NCI-H345 (cell line): ENCODE results near the gene AFG1L.

Experiments used
- DNase-seq: peaks from one replicate; lab custom pipeline; 2025; lab: John Stamatoyannopoulos, UW

AFG1L gene

DNA sequence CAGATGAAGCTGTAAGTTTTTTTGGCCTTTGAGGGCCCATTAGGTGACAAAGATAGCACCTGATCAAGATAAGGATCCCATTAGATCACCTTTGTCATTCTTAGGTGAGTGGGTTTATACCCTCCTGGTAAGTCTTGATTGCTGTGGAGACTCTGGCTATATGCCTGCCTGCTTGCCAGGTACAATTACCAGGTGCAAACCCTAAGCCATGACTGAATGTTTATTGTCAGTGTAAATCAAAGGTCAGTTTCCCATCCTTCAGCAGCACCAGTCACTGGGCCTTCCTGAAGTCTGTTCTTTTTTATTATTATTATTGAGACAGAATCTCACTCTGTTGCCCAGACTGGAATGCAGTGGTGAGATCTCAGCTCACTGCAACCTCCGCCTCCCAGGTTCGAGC lies 159.5 kb downstream of the AFG1L start:
- DNase-seq: no peak

DNA sequence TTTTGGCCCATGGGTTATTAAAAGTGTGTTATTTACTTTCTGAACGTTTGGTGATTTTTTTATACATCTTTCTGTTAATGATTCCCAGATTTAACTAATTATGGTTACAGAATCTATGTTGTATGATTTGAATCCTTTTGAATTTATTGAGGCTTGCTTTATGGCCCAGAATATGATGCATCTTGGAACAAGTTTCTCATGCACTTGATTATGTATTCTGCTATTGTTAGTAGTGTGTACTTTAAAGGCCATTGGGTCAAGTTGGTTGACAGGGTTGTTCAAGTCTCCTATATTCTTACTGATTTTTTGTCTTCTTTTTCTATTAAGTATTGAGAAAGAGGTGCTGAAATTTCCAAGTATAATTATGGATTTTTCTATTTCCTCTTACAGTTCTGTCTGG lies 160.8 kb downstream of the AFG1L start:
- no peak for DNase-seq

DNA sequence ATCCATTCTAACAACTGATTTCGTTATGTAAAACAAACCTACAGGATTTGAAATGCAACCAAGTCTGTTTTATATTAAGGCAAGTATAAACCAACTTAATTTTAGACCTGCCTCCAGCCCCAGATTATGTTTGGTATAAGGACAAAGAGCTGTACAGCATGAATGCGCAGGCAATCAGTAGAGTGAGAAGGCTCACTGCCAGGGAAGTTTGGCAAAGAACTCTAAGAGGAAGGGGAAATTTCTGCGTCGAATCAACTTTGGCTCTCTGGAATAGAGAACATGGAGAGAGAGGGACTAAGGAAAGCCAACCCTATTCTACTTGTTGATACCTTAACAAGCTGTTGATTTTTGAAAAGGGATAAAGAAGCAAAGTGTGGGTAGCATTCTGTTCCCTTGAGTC lies 168.9 kb downstream of the AFG1L start:
- no peak for DNase-seq

DNA sequence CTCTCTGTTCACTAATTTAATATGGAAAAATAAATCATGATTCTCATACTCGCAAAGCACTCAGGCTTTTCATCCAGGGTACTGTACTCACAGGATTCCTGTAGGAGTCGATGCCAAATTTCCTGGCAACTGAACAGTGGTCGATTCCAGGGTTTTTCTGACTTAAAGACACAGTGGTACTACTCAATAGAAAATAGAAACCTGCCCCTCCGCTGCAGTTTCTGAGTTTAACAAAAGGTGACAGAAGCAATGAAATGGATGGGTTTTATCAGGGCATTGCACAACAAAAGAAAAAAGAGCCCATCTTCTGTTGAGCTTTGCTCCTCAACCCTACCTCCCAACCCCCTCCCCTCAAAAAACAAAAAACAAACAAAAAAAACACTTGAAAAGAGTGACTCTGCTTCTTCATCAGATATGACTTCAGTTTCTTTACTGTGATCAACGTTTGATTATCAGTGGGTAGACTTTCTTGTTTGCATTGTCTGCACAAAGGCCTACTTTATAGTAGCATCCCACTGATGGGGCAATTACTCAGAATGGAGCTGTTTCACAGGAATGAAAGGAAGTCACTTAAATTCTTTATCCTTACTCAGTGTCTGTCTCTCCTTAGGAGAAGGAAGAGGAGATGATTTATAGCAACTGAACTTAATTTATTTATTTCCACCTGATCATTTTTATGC lies 169.7 kb downstream of the AFG1L start:
- DNase-seq: no peak

DNA sequence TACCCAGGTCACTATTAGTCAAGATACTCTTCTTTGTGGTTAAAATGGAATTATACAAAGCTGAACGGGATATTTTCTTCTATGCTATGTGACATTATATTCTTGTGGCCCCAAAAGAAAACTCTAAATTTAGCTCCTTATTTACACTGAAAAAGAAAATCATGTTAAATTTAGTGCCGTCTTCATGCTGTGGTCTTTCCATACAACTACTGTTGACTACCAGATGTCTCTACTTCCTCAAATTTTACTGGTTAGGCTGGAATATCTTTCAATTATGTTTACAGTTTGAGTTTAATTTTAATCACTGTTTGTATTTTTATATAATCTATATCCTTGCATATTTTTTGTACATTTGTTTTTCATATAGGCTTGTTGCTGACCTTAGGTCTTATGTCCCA lies 170.2 kb downstream of the AFG1L start:
- no peak for DNase-seq

DNA sequence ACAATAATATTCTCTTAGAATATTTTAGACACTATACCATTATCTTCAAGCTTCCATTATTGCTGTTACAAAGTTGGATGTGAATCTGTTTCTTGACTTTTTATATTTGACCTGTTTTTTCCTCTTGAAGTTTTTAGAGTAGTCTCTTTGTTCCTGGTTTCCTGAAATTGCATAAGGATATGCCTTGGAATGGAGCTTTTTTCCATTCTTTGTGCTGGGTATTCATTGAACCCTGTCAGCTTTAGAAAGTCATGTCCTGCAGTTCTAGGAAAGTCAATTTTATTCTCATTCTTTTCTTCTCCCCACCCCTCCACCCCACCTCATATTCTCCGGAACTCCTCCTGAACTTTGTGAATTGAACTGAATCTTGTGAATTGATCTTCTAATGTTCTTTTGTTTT lies 173.5 kb downstream of the AFG1L start:
- DNase-seq: no peak

DNA sequence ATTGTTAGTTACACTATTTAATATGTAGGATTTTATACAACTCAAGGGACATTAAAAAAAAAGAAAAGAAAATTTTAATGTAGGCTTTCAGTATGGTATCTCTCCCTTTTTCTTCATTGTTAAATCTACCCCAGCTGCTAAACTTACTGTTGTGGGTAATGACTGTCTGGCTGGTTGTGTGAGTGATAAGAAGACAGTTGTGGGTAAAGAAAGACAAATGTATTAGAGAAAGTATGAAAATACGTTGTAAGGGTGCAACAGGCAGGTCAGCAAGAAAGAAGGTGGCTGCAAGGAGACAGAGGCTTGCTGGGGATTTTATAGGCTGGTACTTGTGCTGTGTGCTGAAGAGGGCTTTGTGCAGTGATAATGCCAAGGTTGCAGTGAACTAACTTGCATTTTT lies 174.5 kb downstream of the AFG1L start:
- DNase-seq: no peak

DNA sequence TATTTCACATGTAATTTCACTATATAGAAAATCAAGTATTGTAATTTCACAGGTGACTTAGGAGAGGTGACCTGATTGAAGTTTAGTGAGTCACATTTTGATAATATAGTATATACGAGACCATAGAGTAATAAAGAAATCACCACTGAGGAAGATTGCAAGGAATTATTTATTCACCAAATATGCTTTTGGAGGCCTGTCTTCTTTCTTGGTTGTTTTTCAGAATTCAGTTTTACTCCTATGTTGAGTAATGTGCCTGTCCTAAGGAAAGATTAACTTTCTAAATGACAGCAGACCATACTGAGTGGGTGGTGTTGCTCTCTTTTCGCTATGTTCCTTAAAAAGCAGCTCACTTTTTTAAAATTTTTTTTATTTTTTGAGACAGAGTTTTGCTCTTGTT lies 178.3 kb downstream of the AFG1L start:
- DNase-seq: no peak

DNA sequence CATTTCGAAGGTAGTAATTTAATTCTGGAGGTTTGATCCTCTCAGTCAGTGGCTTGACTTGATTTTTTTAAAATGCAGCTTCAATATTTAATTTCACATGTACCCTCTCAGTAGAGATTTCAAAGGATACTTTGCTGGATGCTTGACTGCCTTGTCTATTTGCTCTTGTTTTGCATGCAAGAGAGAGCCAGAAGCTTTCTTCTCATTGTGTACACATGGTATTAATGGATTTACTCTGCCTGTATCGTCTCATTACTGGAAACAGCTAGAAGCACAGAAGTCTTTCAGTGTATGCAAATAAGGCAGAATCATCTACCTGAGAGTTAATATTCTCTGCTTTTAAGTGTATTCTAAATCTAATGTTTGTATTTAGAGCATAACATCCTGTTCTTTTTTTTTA lies 181.5 kb downstream of the AFG1L start:
- DNase-seq: peak; percentile 68

DNA sequence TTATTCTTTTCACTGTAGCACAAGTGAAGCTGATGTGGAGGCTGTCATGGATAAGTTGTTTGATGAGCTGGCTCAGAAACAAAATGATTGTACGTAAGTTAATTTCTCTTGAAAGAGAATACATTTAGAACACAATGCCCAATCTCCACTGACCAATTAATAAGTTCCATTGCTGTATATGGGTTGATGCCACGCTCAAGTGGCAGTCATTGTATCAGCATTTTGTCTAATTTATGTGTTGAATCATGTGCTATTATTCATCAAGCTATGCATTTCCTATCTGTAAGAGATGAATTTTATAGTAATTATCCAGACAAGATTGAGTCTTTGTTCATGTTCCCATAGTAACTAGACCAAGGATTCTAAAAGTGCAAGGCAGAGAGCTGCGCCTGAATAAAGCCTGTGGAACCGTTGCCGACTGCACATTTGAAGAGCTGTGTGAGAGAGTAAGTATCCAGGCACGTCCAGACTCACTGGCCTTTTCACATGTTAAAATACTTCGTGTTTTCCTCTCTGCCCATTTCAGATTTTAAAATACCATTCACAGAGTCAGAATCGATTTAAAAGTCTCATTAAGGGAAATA lies 182.1 kb downstream of the AFG1L start:
- DNase-seq: peak; percentile 37

DNA sequence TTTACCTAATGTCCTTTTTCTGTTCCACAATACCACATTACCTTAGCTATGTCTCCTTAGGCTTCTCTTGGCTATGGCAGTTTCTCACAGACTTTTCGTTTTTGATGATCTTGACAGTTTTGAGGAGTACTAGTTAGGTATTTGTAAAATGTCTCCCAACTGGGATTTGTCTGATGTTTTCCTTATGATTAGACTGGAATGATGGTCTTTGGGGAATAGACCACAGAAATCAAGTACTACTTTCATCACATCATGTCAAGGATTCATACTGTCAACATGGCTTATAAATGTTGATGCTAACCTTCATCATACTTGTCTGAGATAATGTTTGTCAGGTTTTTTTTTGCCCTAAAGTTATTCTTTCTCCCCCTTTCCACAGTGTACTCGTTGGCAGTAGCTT lies 187.7 kb downstream of the AFG1L start:
- no peak for DNase-seq

DNA sequence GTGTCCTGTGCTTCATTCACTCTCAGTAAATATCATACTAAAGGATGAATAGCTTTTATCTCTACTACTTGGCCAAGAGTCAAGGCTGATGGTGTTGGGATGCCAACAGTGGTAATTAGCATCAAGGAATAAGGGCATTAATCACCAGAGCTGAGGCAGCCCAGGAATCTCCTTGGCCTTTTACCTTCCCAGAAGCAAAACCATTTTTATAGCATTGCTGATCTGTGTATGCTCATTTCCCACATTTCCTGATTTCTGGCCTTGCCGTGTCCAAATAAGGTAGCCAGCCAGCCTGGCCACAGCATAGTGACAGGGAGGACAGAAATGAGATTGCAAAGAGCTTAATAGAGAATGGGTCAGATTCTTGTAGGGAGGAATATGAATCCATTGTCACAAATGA lies 189.2 kb downstream of the AFG1L start:
- no peak for DNase-seq

DNA sequence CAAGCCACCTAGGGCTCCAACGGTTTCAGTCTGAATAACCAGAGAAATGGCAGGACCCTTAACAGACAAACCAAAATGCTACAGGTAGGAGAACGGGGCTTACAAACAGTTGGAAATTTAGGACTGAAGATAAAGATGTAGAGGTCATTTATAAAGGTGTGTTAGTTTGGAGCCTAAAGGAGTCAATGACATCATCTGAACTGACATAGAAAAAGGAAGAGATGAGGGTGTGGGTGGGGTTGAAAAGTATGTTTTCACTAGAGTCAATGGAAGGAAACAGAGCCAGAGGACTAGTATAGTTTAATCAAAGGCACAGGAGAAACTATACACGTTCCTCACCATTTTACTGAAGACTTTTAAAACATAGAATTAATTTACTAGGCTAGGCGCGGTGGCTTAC lies 194.8 kb downstream of the AFG1L start:
- no peak for DNase-seq

DNA sequence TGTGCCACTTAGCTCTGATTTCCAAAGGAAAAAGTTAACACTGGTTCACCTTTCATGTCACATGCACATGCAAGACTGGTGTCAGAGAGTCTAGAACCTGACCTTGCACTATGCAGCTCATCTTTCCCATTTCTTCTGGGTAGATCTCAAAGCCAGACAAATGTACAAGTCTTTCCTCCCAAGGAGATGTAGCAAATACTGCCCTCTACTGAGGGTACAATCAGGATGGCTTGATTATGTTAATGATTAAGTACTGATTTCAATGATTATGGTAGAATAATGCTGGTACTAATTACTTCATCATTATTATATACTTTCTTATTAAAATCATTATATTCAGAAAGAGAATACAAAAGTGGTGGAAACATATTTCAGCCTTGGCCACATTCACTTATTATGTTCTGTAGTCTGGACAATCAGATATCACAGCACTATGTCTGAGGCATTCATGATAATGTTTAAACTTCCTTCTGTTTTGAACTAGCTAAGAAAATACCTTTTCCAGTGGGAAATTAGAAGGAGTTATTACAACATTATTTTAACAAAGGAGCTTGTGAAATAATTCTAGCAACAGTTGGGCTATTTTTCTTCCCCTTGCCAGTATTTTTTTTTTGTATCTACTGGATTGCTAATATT lies 197.4 kb downstream of the AFG1L start:
- DNase-seq: peak; percentile 21

DNA sequence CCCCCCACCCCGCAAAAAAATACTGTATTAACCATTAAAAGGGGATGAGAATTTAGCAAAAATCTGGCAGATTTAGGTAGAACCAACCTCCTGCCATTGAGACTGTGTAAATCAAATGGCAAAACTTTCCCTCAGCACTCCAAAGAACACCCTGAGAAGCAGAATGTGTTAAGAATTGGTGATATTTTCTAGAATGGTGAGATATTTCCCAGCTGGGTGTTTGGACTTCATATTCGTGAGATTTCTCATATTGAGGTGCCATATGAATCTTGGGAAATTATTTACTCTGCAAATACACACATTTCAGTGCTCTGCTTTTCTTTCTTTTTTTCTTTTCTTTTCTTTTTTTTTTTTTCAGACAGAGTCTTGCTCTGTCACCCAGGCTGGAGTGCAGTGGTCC lies 199.6 kb downstream of the AFG1L start:
- no peak for DNase-seq

DNA sequence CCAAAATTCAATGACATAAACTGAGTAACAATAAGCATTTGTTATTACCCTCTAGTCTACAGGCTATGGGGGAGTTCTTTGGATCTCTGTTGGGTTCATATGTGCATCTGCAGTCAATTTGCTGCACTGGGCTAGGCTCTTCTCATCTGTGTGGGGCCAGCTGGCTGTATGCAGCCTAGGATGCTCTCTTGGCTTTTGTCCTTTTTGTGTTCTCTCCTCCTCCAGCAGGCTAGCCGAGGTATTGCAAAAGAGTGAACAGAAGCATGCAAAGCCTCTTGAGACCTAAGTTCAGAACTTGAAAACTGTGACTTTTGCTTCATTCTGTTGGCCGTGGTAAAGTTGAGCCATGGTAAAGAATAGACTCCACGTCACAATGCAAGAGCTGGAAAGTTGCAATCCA lies 203.0 kb downstream of the AFG1L start:
- DNase-seq: peak; percentile 17

DNA sequence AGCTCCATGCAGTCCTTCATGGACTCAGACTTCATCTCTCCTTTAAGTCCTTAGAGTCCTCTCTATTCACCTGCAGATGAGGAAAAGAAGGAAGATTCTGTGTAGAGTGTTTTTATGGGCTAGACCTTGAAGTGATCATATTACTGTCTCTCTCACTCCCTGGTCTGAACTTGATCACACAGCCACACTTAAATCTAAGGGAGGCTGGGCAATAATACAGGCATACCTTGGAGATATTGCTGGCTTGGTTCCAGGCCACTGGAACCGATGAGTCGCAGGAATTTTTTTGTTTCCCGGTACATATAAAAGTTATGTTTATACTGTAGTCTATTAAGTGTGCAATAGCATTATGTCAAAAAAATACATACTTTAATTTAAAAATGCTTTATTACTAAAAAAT lies 206.7 kb downstream of the AFG1L start:
- DNase-seq: no peak

DNA sequence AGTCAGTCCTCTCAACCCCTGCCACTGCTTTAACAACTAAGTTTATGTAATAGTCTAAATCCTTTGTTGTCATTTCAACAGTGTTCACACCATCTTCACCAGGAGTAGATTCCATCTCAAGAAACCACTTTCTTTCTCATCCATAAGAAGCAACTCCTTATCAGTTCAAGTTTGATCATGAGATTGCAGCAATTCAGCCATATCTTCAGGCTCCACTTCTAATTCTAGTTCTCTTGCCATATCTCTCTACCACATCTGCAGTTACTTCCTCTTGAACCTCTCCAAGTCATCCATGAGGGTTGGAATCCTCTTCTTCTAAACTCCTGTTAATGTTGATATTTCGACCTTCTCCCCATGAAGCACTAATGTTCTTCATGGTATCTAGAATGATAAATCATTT lies 208.0 kb downstream of the AFG1L start:
- no peak for DNase-seq

DNA sequence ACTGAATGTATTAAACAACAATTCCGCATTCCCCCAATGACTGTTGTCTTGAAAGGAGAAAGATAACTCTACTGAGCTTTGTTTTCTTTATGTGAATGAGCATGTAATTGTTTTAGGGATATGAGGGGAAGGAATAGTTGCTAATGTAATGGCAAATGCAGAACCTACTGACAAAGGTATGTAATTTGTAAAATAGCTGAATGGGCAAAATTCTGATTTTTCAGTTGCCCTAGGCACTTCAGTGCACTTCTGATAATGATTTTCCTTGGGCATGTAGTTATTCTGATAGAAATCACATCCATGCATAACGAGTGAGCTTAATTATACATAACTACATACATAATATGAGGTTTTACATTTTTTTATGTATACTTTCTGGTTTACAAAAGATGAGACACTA lies 212.5 kb downstream of the AFG1L start:
- DNase-seq: no peak

DNA sequence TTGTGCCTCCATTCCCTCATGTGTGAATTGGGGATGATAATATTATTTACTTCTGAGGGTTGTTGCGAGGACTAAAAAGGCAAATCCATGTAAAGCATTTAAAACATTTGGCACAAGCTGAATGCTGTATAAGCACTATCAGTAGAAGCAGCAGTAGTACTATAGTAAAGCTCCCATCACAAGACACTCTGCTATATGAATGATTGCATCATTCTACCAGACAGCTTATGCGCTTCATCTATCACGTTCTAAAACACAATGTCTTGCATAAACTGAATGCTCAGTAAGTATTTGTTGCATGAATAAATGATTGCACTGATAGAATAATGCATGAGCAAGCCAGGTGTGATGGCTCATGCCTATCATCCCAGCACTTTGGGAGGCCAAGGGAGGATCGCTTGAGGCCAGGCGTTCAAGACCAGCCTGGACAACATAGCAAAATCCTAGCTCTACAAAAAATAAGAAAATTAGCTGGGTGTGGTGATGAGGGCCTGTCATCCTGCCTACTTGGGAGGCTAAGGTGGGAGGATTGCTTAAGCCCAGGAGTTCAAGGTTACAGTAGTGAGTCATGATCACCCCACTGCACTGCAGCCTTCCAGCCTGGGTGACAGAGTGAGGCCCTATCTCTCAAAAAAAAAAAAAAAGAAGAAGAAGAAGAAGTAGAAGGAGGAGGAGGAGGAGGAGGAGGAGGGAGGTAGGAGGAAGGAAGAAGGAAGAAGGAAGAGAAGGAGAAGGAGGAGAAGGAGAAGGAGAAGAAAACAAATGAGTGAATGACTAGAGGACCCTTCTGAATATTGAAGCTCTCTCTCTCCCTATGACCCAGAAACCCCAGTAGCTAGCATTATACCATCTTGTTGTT lies 215.8 kb downstream of the AFG1L start:
- DNase-seq: no peak

DNA sequence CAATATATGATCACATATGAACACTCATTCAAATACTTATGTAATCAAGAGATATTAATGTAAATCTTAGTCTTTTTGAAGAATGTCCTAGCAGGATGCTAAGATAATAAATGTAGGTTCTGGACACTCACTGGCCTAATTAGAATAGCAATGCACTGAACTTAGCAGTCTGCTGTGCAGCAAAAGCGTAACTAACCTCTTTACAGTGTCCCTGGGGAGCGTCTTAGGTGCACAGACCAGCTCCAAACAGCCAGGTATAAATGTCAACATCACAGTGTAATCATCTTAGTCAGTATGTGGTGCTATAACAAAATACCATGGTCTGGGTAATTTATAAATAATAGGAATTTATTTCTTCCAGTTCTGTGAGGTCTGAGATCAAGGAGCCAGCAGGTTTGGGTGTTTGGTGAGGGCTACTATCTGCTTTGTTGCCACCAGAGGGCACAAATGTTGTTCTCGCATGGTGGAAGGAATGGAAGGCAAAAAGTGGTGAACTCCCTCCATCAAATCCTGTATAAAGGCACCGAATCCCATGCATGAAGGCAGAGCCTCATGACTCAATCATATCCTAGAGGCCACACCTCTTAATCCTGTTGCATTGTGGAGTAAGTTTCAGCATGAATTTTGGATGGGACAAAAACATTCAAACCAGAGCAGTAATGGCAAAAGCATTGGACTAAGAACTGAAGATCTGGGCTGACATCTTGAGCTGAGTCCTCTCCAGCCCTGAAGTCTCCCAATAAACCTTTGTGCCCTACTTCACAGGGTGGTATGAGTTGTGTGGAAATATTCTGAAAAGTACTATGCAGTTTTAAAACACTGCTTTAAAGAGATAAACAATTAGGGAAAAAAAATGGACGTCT lies 224.1 kb downstream of the AFG1L start:
- DNase-seq: no peak

DNA sequence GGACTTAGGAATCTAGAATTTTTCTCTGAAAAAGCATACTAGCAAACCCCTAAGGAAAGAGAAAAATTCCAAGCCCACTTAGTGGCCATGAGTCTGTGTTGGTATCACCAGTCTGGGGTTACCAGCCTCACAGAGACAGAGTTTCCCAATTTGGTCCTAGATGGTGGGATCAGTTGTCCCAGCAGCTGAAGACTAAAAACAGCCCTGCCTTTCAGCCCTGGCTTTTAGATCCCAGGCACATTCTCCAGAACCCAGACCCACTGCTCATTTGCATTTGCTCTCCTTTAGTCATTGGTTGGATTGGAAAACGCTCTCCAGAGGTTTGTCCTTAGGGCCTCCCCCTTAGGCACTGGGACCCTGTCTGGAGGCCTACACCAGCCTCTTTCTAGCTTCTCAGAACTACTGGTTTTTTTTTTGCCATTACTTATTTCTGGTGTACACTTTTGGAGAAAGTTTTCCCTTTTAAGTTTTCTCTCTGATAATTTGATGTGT lies 226.8 kb downstream of the AFG1L start:
- no peak for DNase-seq
